Stimulated activated CD8-positive, alpha-beta memory T cell treated with anti-CD3 and anti-CD28 coated beads, Interleukin-12 subunit alpha, Interleukin-12 subunit beta, amount 100 ng/mL, for 4 hours (primary cell): ENCODE measurements around the gene SSX4B.
"Not testable (repeated sequence)": the region's sequence is repeated elsewhere in the genome, so short reads cannot be mapped to it uniquely, and the experiment has no call there.

ENCODE experiments used
- DNase-seq: peaks from one replicate; pipeline ENCODE4 v3.0.0-alpha.2; 2020; ENCODE audit warnings: low read depth

The SSX4B gene

DNA sequence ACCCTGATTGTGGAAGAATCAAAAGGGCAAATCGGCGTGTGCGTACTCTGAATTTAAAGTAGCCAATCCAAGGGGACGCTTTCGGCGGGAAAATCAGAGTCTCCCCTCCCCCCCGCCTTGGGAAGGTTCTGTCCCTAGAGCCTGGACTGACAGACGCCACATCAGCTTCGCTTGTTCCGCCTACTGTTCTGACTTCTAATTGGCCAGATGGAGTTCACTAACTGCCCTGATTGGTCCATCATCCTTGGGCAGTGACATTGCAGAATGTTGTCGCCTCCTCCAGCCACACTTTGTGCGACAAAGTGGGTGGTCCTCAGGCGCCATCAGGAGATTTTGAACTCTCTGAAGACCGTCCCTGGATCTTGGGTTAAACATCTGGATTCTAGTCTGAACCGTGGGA is at the start of gene SSX4B:
TSS of gene SSX4B (minus strand) at position 101 of the 400 bp plus-strand sequence. CDS start 588 bp downstream, outside the sequence.
- not testable (repeated sequence) for DNase-seq

DNA sequence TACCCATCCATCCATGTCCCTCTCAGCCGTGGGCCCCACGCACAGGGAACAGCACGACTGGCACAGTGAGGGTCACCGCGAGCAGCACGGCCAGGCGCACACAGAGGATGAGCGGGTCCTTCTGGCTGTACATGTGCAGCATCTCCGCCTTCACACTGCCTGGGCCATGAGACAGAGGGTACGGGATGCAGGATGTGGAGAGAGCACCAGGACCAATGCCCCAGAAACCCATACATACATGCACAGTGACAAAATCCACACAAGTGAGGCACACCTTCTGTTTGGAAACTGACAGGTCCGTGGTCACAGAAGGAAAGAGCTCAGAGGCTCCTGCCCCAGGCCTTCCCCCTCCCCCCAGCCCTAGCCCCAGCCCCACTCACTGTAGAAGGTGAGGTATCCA is 48.8 kb upstream of the SSX4B start:
- DNase-seq: no peak

- no peak for DNase-seq
Observed at GRCh38 chrX:48460031-48460430, 48.3 kb upstream of the SSX4B start.

GRCh38 chrX:48459483-48459882 is 47.7 kb upstream of the SSX4B start:
- no peak for DNase-seq

DNA sequence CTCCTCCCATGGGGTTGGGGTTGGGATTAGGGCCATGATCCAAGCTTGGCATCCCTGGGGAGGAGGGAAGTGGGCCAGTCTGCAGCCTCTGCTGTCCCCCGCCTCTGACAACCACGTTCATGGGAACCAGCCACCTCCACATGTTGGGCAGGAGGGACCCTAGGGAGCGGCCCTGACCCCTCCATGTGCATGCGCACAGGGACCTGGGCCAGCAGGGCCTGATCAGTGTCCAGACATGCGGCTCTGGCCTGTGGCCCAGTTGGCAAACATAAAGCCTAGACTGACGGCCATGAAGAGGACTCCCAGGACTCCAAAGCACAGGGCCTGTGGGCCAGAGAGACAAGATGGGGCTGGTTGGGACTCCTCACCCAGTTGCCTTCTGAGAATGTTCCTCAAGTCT is 47.0 kb upstream of the SSX4B start:
- DNase-seq: no peak

DNA sequence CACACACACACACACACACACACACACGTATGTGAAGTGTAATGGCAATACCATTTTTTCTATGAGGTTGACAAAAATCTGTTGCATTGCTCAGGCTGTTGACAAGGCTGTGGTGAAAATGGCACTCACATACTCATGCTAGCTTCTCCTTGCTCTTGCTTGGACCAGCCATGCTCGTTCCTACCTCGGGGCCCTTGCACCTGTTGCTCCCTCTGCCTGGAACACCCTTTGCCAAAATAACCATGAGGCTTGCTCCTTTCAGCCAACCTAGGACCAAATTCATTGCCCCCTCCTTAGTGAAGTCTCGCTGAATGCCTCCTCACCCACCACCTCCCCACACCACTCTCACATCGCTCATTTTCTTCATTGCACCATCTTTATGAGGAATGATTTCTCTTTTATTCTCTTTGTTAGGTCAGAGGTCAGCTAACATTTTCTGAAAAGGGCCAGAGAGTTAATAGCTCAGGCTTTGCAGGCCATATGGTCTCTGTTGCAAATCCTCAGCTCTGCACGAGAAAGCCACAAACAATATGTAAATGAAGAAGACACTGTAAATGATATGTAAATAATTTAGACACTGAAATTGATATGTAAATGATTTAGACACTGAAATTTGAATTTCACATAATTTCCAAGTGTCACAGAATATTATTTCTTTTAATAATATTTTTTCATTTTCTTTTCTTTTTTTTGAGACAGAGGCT is 45.0 kb upstream of the SSX4B start:
- DNase-seq: no peak

DNA sequence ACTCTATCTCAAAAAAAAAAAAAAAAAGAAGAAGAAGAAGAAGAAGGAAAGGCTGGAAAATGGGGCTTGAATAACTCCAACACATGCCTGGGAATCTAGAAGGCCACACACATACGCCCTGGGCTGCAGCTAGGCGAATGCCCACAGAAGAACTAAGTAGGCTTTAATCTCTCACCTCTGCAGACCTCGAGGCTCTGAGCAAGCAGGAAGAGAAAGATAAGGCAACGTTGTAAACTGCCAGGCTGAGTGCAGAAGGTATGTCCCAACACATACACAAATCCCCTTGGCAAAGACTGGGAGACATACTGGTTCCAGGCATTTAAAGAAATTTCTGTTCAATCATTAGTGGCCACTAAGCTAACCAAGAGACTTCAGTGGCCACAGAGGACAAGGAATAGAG is 39.9 kb upstream of the SSX4B start:
- DNase-seq: no peak

DNA sequence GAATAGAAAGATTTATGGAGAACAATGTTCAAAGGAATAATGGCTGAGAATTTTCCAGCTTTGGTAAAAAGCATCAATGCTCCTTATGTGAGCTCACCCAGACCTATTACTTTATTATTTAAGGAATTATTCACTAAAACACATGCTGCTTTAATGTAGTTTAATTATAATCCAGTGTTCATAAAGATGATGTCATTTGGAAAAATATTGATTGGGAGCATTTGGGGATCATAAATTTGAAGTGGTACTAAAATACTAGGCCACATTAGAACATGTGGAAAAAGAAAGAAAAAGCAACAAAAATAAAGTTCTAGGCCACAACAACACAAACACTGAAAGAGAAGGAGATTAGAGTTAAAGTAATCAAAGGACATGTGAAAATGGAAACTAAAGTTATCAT is 38.3 kb upstream of the SSX4B start:
- no peak for DNase-seq

- DNase-seq: not testable (repeated sequence)
Observed at GRCh38 chrX:48447201-48447600, 35.4 kb upstream of the SSX4B start.

- DNase-seq: not testable (repeated sequence)
Observed at GRCh38 chrX:48433713-48434112, 22.0 kb upstream of the SSX4B start.

DNA sequence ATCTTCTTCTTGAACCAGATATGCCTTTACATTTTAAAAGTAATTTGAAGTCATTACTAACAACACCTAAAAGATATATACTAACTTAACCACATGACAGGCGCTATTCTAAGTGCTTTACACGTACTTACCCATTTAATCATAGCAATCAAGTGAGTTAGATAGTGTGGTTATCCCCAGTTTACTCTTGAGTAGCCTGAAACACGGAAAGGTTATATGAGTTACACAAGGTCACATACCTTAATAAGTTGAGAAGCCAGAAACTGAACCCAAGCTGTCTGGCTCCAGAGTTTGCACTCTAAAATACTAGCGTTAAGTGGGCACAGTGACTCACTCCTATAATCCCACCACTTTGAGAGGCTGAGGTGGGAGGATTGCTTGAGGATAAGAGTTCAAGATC is 18.4 kb upstream of the SSX4B start:
- not testable (repeated sequence) for DNase-seq

DNA sequence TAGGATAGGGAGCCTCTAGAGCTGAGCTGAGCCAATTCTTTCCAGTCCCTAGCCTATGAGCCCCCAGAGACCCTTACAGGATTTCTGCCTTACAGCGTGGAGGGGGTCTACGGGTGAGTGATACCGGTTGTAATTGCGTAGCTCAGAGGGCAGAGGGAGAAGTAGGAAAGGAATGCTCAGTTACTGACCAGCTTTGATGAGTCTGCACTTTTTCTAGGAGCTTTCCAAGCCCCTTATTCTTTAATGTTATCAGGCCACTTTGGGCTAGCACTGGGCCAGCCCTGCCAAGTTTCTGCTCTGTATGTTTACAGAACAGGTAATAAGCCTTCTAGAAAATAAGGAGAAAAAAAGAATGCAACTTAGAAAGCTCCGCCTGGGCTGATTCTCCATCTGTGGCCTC is 17.8 kb upstream of the SSX4B start:
- not testable (repeated sequence) for DNase-seq

- not testable (repeated sequence) for DNase-seq
Observed at GRCh38 chrX:48427027-48427716, 15.4 kb upstream of the SSX4B start.

- DNase-seq: not testable (repeated sequence)
Observed at GRCh38 chrX:48397825-48398224, 13.9 kb downstream of the SSX4B start.

DNA sequence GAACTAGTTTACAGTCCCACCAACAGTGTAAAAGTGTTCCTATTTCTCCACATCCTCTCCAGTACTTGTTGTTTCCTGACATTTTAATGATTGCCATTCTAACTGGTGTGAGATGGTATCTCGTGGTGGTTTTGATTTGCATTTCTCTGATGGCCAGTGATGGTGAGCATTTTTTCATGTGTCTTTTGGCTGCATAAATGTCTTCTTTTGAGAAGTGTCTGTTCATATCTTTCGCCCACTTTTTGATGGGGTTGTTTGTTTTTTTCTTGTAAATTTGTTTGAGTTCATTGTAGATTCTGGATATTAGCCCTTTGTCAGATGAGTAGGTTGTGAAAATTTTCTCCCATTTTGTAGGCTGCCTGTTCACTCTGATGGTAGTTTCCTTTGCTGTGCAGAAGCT is 14.8 kb downstream of the SSX4B start:
- not testable (repeated sequence) for DNase-seq

- not testable (repeated sequence) for DNase-seq
Observed at GRCh38 chrX:48383239-48383638, 28.5 kb downstream of the SSX4B start, which contains the start of gene SSX4. SSX4 (plus strand) TSS chrX:48383539; CDS start chrX:48384054, 515 bp downstream.

- not testable (repeated sequence) for DNase-seq
Observed at GRCh38 chrX:48370408-48370807, 41.4 kb downstream of the SSX4B start.

- not testable (repeated sequence) for DNase-seq
Observed at GRCh38 chrX:48367717-48368408, 43.9 kb downstream of the SSX4B start.

DNA sequence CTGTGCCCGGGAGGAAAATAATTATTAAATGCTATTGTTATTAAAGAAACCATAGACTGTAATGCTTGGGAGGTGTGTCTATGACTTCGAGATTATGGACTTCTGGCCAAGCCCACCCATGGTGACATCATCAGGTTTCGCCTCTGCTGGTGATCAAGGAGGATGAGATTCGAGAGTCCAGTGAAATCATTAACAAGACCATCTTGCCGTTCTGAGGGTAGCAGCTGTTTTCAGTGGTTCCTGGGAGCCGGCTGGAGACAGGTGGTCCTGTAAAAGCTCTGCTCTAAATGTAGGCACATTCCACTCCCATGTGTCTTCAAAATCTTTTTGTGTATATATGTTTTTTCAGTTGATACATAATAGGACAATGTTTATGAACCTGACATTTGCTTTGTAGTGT is 52.5 kb downstream of the SSX4B start:
- DNase-seq: not testable (repeated sequence)

- DNase-seq: no peak
Observed at GRCh38 chrX:48357681-48358080, 54.1 kb downstream of the SSX4B start.

DNA sequence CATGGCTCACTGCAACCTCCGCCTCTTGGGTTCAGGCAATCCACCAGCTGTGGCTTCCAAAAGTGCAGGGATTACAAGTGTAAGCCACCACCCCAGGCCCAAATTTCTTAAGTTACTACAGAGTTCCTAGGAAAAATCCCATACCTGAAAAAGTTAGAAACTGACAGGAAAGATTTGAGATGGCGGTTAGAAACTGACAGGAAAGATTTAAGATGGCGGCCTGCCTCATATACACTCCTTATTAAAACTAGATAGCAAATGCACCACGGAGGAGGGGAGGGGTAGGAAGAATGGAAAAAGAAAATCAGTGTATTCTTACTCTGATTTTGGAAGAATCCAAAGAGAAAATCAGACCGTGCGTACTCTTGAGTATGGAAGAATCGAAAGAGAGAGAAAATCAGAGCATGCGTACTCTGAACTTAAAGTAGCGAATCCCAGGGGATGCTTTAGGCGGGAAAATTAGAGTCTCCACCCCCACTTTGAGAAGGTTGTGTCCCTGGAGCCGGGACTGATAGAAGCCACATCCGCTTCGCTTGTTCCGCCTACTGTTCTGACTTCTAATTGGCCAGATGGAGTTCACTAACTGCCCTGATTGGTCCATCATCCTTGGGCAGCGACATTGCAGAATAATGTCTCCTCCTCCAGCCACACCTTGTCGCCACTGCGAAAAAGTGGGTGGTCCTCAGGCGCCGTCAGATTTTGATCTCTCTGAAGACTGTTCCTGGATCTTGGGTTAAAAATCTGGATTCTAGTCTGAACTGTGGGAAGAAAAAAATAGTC is 55.3 kb downstream of the SSX4B start, which contains the start of gene SSX3:
TSS of gene SSX3 (minus strand) at position 389 of the 780 bp plus-strand sequence. CDS start 1,454 bp downstream, outside the sequence.
- DNase-seq: not testable (repeated sequence)
